Measurements from ENCODE around the gene WDR77. TPM values are rescaled to one million over a fixed set of nuclear protein-coding genes. Genes with fewer than 3 reads are reported as not detected.

Gene WDR77
- total and polyA plus RNA-seq, 9 of the 15 experiments (the other 6 are each of a cell fraction or from before 2014, with no cell fraction given): 20.6 to 160 (median 75.3) TPM

GRCh38 chr1:111476761-111477309, 27.8 kb upstream of the WDR77 start (continued):
- TF ChIP-seq PBX2 (CRISPR knock-in tag; IDR thresholded peaks at IDR 0.05; ENCODE audit: low read depth) (no peak), PBX2 (tag; conservative IDR thresholded peaks at IDR 0.05; ENCODE audit: low read depth) (peak; percentile 90), ZNF444 (CRISPR knock-in tag; IDR thresholded peaks at IDR 0.05) (peak; percentile 81; the same call in 1 of the 2 replicates), KDM5B (IDR thresholded peaks at IDR 0.05; ENCODE audit: insufficient replicate concordance, low read depth, low read length) (no peak), NR2C2 (CRISPR knock-in tag; IDR thresholded peaks at IDR 0.05) (no peak), NR2C2 (tag; IDR thresholded peaks at IDR 0.05) (peak; percentile 77; the same call in 1 of the 2 replicates), ZNF347 (CRISPR knock-in tag; IDR thresholded peaks at IDR 0.05; ENCODE audit: low read depth) (no peak), ZNF639 (CRISPR knock-in tag; conservative IDR thresholded peaks at IDR 0.05 in 1 of 2, IDR thresholded peaks at IDR 0.05 in 1 of 2) (peak in 1 of 2 experiments; percentile 38; a peak in 1 of 4 replicates), MYC (IDR thresholded peaks at IDR 0.05; ENCODE audit: low read depth, low read length) (no peak), MYC (CRISPR knock-in tag; IDR thresholded peaks at IDR 0.05; ENCODE audit: borderline replicate concordance, low read depth) (0 out of 2 replicates have a peak, but pooled peaks have one; percentile 23), USF1 (CRISPR knock-in tag; IDR thresholded peaks at IDR 0.05) (peak; percentile 68), CGGBP1 (CRISPR knock-in tag; IDR thresholded peaks at IDR 0.05) (no peak), ZNF239 (CRISPR knock-in tag; IDR thresholded peaks at IDR 0.05) (no peak), OTX1 (CRISPR knock-in tag; IDR thresholded peaks at IDR 0.05) (peak; percentile 68; the same call in 1 of the 2 replicates), ZNF140 (CRISPR knock-in tag; IDR thresholded peaks at IDR 0.05) (no peak), SMAD4 (CRISPR knock-in tag; conservative IDR thresholded peaks at IDR 0.05) (0 out of 2 replicates have a peak, but pooled peaks have one; percentile 21), LCOR (CRISPR knock-in tag; IDR thresholded peaks at IDR 0.05) (no peak), RAD51 (IDR thresholded peaks at IDR 0.05; ENCODE audit: borderline replicate concordance, low read depth) (peak; percentile 64), L3MBTL2 (IDR thresholded peaks at IDR 0.05) (peak; percentile 55), MAZ (CRISPR knock-in tag; conservative IDR thresholded peaks at IDR 0.05 in 1 of 2, IDR thresholded peaks at IDR 0.05 in 1 of 2) (0 out of 4 replicates have a peak, but pooled peaks of 1 of the 2 experiments have one; percentile 21), MEIS2 (IDR thresholded peaks at IDR 0.05; ENCODE audit: partially characterized antibody) (peak; percentile 85)
